PC-3 (cell line): ENCODE results near the gene PICALM. TPM values are rescaled to one million over a fixed set of nuclear protein-coding genes. Genes with fewer than 3 reads are reported as not detected.

Experiments
- ATAC-seq: fragments of 200-7000 bp; cut with Tn5 transposase; 2 replicates; pipeline ENCODE4 v1.9.1; 2020; ENCODE audit warnings: mild to moderate bottlenecking, moderate library complexity
- BruUV-seq: library from RNA; stranded (reverse); fragments of 400-500 nt; replicated peaks from 2 replicates; lab custom pipeline; 2021; lab: Mats Ljungman, UMichigan
- CTCF ChIA-PET: fragments of 300-600 bp; sonication (Branson Sonifier 250); formaldehyde crosslinking; loops from one replicate; lab custom pipeline; 2022; ENCODE audit warnings: antibody characterized with exemption; lab: Charles Lee
- POLR2A ChIA-PET: fragments of 300-600 bp; sonication (Branson Sonifier 250); formaldehyde crosslinking; loops from one replicate; lab custom pipeline; 2022; ENCODE audit warnings: antibody characterized with exemption; ENCODE audit not compliant: unreplicated experiment; lab: Charles Lee
- DNase-seq: peaks from one replicate; pipeline ENCODE4 v3.0.0-alpha.2; 2015
- H2AFZ ChIP-seq: fragments of 300-600 bp; sonication (generic); 2 replicates; pipeline ENCODE4 v1.6.0; 2016; ENCODE audit warnings: antibody characterized with exemption, low read length
- H3F3A ChIP-seq: fragments of 300-600 bp; sonication (generic); one replicate; pipeline ENCODE4 v1.6.0; 2017; ENCODE audit warnings: antibody characterized with exemption, low read length, control low read depth, mild to moderate bottlenecking; ENCODE audit not compliant: unreplicated experiment
- H3K27ac ChIP-seq: fragments of 300-600 bp; sonication (generic); 2 replicates; pipeline ENCODE4 v1.5.1; 2016; ENCODE audit warnings: mild to moderate bottlenecking, low read length
- H3K27me3 ChIP-seq: fragments of 300-600 bp; sonication (generic); 2 replicates; pipeline ENCODE4 v1.6.1; 2016; ENCODE audit warnings: low read length, mixed read lengths
- H3K36me3 ChIP-seq: fragments of 300-600 bp; sonication (generic); 2 replicates; pipeline ENCODE4 v1.6.1; 2016; ENCODE audit warnings: low read depth, mixed run types, low read length, mixed read lengths
- H3K4me1 ChIP-seq: fragments of 300-600 bp; sonication (generic); 2 replicates; pipeline ENCODE4 v1.5.1; 2016; ENCODE audit warnings: low read length; ENCODE audit not compliant: insufficient read depth
- H3K4me2 ChIP-seq: fragments of 300-600 bp; sonication (generic); 2 replicates; pipeline ENCODE4 v1.6.0; 2016; ENCODE audit warnings: low read length
- H3K4me3 ChIP-seq: fragments of 300-600 bp; sonication (generic); 2 replicates; pipeline ENCODE4 v1.5.1; 2016; ENCODE audit warnings: mild to moderate bottlenecking, low read length, mixed read lengths
- H3K79me2 ChIP-seq: fragments of 300-600 bp; sonication (generic); 2 replicates; pipeline ENCODE4 v1.6.1; 2017; ENCODE audit warnings: low read length, mixed read lengths
- H3K9ac ChIP-seq: fragments of 300-600 bp; sonication (generic); 2 replicates; pipeline ENCODE4 v1.6.0; 2016; ENCODE audit warnings: mild to moderate bottlenecking, low read length
- H3K9me2 ChIP-seq: fragments of 300-600 bp; sonication (generic); replicated peaks from 2 replicates; pipeline ENCODE4 v1.6.1; 2016; ENCODE audit warnings: mixed run types, low read length, mixed read lengths
- H3K9me3 ChIP-seq: fragments of 300-600 bp; sonication (generic); 2 replicates; pipeline ENCODE4 v1.6.1; 2016; ENCODE audit warnings: low read length, mixed read lengths
- H4K20me1 ChIP-seq: fragments of 300-600 bp; sonication (generic); 2 replicates; pipeline ENCODE4 v1.6.1; 2016; ENCODE audit warnings: low read length, mixed read lengths
- CTCF ChIP-seq: fragments of 300-600 bp; sonication (generic); conservative IDR thresholded peaks from 2 replicates; pipeline ENCODE4 v1.5.1; 2017; ENCODE audit warnings: antibody characterized with exemption, low read depth, mild to moderate bottlenecking, low read length
- EZH2 ChIP-seq: fragments of 300-600 bp; sonication (generic); IDR thresholded peaks from one replicate; pipeline ENCODE4 v1.6.1; 2017; ENCODE audit warnings: antibody characterized with exemption, mild to moderate bottlenecking, low read length; ENCODE audit not compliant: unreplicated experiment
- EZH2phosphoT487 ChIP-seq: fragments of 300-600 bp; sonication (generic); IDR thresholded peaks from 2 replicates; pipeline ENCODE4 v1.6.1; 2018; ENCODE audit warnings: mild to moderate bottlenecking, antibody characterized with exemption, low read length, borderline replicate concordance
- intact Hi-C: fragments of 100-400 bp; cut with micrococcal nuclease; formaldehyde crosslinking; loops from 2 replicates; pipeline ENCODE4 v1.9.0; 2023
- total RNA-seq: library from RNA; depleted of rRNA; stranded (reverse); fragments of >200 nt; gene quantifications from 2 replicates; pipeline ENCODE4 v1.2.3, GENCODE V29; 2014

PICALM gene
- total RNA-seq, 1 experiment from 2014 or later = 59.3 TPM

DNA sequence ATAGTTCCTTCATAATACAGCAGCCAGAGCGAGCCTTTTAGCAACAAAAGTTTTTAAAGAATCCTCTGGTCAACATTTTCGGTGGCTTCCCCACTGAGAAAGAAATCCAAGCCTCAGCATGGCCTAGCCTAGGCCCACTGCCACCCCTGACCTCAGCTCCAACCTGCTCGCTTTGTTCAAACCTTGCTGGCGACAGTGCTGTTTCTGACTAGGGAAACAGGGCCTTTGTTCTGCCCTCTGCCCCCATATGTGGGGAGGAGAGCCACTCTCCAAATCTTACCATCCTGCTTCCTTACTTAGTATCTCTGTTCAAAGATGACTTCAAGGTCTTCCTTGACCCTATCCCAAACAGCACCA lies 117.9 kb downstream of the PICALM start:
- DNase-seq (no peak), ATAC-seq (no peak; the same call in 1 of the 2 replicates)
- Histone ChIP-seq H3K27me3 (no peaks in the 10 kb centered on the region), H3K9me3 (no peaks in the 10 kb centered on the region), H3K4me1 (peaks cover 9% of the 10 kb centered on the region; the same call in 1 of the 2 replicates), H3F3A (no peaks in the 10 kb centered on the region), H3K4me2 (no peak overlapping the region), H3K36me3 (no peaks in the 10 kb centered on the region; the same call in 1 of the 2 replicates), H3K9me2 (no peaks in the 10 kb centered on the region), H3K4me3 (no peak overlapping the region), H3K27ac (no peak overlapping the region), H2AFZ (no peak overlapping the region), H4K20me1 (no peaks in the 10 kb centered on the region), H3K9ac (no peak overlapping the region), H3K79me2 (no peaks in the 10 kb centered on the region)
- intact Hi-C loops = no loop called here
- BruUV-seq = no TSS peak
- POLR2A ChIA-PET = no interaction called here
- CTCF ChIA-PET = interaction anchor here (0.8 kb wide), 1 partner anchor 352 kb away, joined by 3 read pairs; no protein-coding TSS in a partner anchor
- TF ChIP-seq EZH2 = no peak
- no peak for TF ChIP-seq CTCF
- no peak for TF ChIP-seq EZH2phosphoT487

DNA sequence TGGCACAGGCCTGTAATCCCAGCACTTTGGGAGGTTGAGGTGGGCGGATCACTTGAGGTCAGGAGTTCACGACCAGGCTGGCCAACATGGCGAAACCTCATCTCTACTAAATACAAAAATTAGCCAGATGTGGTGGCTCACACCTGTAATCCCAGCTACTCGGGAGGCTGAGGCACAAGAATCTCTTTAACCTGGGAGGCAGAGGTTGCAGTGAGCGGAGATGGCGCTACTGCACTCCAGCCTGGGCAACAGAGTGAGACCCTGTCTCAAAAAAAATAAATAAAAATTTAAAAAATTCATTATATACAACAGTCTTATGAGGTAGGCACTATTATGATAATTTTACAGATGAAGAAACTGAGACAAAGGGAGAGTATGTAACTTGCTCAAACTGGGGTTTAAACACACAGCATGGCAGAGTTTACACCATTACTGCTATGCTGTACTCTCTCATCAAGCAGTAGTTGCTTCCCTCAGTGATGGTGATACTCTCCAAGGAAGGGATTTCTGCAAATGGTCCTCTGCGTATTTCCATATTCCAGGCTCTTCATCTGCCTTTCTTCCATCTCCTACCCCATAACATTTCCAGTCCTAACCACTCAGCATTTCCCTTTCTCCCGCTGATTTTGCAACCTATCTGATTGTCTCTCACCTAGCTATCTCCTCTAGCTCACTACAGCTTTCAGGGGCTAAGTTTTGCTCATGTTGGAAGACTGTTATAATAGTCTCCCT lies 118.4 kb downstream of the PICALM start:
- Histone ChIP-seq H3K79me2 (no peaks in the 10 kb centered on the region), H3K36me3 (no peaks in the 10 kb centered on the region; the same call in 1 of the 2 replicates), H3F3A (no peaks in the 10 kb centered on the region), H3K9me2 (no peaks in the 10 kb centered on the region), H3K4me2 (no peak overlapping the region), H3K4me1 (peaks cover 9% of the 10 kb centered on the region; the same call in 1 of the 2 replicates), H2AFZ (no peak overlapping the region), H3K9me3 (no peaks in the 10 kb centered on the region), H4K20me1 (no peaks in the 10 kb centered on the region), H3K4me3 (no peak overlapping the region), H3K27me3 (no peaks in the 10 kb centered on the region), H3K27ac (no peak overlapping the region), H3K9ac (no peak overlapping the region)
- POLR2A ChIA-PET = no interaction called here
- intact Hi-C loops = no loop called here
- TF ChIP-seq EZH2phosphoT487 (no peak), EZH2 (no peak), CTCF (no peak)
- CTCF ChIA-PET = interaction anchor here (0.8 kb wide), 1 partner anchor 352 kb away, joined by 3 read pairs; no protein-coding TSS in a partner anchor
- DNase-seq (no peak), ATAC-seq (no peak; the same call in 1 of the 2 replicates)
- no TSS peak for BruUV-seq

DNA sequence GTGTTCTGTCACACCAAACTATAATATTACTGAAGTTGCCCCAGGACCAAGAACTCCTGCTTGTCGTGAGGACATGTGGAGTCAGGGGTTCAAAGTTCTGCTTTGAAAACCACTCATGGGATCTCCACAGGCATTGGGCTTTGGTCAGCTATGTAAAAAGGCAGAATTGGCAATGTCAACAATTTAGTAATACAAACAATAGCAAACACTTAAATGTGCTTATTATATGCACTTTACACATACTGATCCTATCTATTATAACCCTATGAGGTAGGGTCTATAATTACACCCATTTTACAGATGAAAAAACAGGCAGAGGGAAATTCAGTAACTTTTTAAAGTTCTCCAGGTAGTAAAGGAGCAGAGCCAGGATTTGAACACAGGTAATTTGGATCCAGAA lies 119.1 kb downstream of the PICALM start:
- no peak for DNase-seq
- Histone ChIP-seq H2AFZ (no peak overlapping the region), H3K4me1 (peaks cover 9% of the 10 kb centered on the region; the same call in 1 of the 2 replicates), H3K9me2 (no peaks in the 10 kb centered on the region), H3K27me3 (no peaks in the 10 kb centered on the region), H3K79me2 (no peaks in the 10 kb centered on the region), H3K36me3 (no peaks in the 10 kb centered on the region; the same call in 1 of the 2 replicates), H3K9ac (no peak overlapping the region), H3K4me2 (no peak overlapping the region), H3K9me3 (no peaks in the 10 kb centered on the region), H3K4me3 (no peak overlapping the region), H4K20me1 (no peaks in the 10 kb centered on the region), H3K27ac (no peak overlapping the region), H3F3A (no peaks in the 10 kb centered on the region)
- intact Hi-C loops = loop anchor here (10.0 kb wide), 1 partner anchor 245 kb away; no protein-coding TSS in a partner anchor
- no TSS peak for BruUV-seq
- POLR2A ChIA-PET = no interaction called here
- no peak for TF ChIP-seq EZH2phosphoT487
- no peak for TF ChIP-seq CTCF
- no peak for TF ChIP-seq EZH2
- CTCF ChIA-PET = no interaction called here
- ATAC-seq = no peak
